ENCODE data around the gene AFAP1L2. TPM values are rescaled to one million over a fixed set of nuclear protein-coding genes. Genes with fewer than 3 reads are reported as not detected.

AFAP1L2 gene
- total RNA-seq, 1 donor from 2014 or later = 29.5 TPM

DNA sequence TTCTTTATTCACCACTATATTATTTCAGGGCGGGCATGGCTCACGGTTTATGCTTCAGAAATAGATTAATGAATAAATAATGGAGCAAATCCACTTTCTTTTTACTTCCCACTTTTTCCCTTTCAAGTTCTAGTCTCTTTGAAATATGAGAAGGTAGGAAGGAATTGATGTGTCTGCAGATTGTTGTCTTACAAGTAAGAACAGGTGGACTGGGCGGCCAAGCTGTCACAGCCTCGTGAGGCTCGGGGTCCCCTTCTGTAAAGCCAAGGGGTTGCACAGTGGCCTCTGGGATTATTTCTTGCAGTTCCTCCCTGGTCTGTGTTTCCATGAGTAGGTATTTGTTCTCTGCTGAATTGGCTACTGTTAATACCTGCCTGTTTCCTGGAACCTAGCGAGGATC lies 154.1 kb downstream of the AFAP1L2 start:
- no peak for DNase-seq (ENCODE audit: extremely low spot score in 2 of 2)
- TF ChIP-seq, protein P1, sequence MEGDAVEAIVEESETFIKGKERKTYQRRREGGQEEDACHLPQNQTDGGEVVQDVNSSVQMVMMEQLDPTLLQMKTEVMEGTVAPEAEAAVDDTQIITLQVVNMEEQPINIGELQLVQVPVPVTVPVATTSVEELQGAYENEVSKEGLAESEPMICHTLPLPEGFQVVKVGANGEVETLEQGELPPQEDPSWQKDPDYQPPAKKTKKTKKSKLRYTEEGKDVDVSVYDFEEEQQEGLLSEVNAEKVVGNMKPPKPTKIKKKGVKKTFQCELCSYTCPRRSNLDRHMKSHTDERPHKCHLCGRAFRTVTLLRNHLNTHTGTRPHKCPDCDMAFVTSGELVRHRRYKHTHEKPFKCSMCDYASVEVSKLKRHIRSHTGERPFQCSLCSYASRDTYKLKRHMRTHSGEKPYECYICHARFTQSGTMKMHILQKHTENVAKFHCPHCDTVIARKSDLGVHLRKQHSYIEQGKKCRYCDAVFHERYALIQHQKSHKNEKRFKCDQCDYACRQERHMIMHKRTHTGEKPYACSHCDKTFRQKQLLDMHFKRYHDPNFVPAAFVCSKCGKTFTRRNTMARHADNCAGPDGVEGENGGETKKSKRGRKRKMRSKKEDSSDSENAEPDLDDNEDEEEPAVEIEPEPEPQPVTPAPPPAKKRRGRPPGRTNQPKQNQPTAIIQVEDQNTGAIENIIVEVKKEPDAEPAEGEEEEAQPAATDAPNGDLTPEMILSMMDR (IDR thresholded peaks at IDR 0.05) = no peak
- no peak for TF ChIP-seq POLR2AphosphoS5 (IDR thresholded peaks at IDR 0.05; ENCODE audit: insufficient read depth in 1 of 2, low read depth in 1 of 2)
- TF ChIP-seq POLR2A (IDR thresholded peaks at IDR 0.05) = no peak
- Histone ChIP-seq H3K4me1 (no peaks in the 10 kb centered on the region), H3K27ac (no peak overlapping the region), H3K36me3 (no peaks in the 10 kb centered on the region), H3K27me3 (no peaks in the 10 kb centered on the region), H3K9me3 (no peaks in the 10 kb centered on the region), H3K4me3 (no peak overlapping the region)
- intact Hi-C loops (cut with DNase I) = no loop called here

DNA sequence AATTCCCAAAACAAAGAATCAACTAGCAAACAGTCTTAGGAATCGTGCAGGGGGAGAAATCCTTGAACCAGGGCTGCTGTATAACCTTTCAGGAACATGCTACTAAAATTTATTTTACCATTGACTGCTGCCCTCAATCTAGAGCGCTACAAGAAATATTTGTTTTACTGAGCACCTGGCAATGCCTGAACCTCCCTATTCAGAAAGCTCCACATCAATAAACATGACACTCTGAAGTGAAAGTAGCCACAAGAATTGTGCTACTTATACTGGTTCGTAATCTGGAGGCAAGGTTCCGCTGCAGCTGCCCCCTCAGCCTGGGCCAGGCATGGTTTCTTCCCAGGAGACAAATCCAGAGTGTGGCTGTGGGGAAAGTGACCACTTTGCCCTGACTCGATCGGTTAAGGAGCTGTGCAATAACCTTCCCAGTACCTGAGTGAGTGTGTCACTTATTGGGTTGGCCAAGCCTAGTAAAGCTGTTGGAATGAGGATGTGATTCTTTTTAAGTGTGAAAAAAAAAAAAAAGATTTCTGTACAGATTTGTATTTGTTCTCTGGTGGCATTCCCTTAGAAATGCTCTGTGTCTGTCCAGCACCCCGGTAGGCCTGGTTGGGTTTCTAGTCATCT lies 157.5 kb downstream of the AFAP1L2 start:
- H3K27me3 ChIP-seq = no peaks in the 10 kb centered on the region
- H3K9me3 ChIP-seq = no peaks in the 10 kb centered on the region
- H3K36me3 ChIP-seq = no peaks in the 10 kb centered on the region
- no peak overlapping the region for H3K4me3 ChIP-seq
- TF ChIP-seq, protein P1 (IDR thresholded peaks at IDR 0.05) = no peak
- no peak for TF ChIP-seq POLR2AphosphoS5 (IDR thresholded peaks at IDR 0.05; ENCODE audit: insufficient read depth in 1 of 2, low read depth in 1 of 2)
- no peak for TF ChIP-seq POLR2A (IDR thresholded peaks at IDR 0.05)
- no peaks in the 10 kb centered on the region for H3K4me1 ChIP-seq
- no peak for DNase-seq (ENCODE audit: extremely low spot score in 2 of 2)
- intact Hi-C loops (cut with DNase I) = no loop called here
- H3K27ac ChIP-seq = no peak overlapping the region

DNA sequence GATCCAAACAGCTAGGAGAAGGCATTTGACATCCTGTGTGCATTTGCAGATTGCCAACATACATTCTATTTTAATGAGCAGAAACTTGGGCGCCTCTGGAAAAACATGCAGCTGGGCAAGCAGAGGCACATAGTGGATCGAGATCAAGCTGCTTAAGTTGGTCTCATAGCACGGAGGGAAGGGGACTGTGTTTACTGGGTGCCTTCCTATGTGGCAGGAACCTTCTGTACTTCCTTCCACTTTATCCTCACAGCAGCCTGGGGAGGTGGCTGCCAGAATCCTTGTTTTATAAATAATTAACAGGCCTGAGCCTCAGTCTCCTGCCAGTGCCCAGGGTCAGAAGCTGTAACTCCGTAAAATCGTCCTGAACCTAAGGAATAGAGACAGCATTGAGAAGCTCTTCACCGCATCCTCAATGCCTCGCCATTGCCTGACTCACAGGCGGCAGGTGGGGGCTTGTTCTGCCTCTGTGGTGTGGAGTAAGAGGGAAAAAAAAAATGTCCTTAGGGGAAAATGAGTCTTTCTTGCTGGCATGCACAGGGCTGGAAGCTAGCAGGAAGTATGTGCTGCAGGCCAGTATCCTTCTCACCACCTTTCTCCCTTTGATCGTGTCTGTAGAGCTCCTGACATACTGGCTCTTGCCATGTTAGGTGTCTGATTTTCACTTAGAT lies 159.0 kb downstream of the AFAP1L2 start:
- no peak overlapping the region for H3K27ac ChIP-seq

More for the DNA sequence above, 159.0 kb downstream of the AFAP1L2 start:
- Histone ChIP-seq H3K36me3 (no peaks in the 10 kb centered on the region), H3K4me1 (no peaks in the 10 kb centered on the region), H3K9me3 (no peaks in the 10 kb centered on the region), H3K27me3 (no peaks in the 10 kb centered on the region), H3K4me3 (no peak overlapping the region)
- intact Hi-C loops (cut with DNase I) = no loop called here
- TF ChIP-seq POLR2AphosphoS5 (IDR thresholded peaks at IDR 0.05; ENCODE audit: insufficient read depth in 1 of 2, low read depth in 1 of 2) (no peak), POLR2A (IDR thresholded peaks at IDR 0.05) (no peak)
- TF ChIP-seq, protein P1 (IDR thresholded peaks at IDR 0.05) = no peak
- DNase-seq (ENCODE audit: extremely low spot score in 2 of 2) = no peak

Small RNA genes within 50 kb of the gene (small RNA-seq; reads per million reads assigned to genes)
- gene RN7SL384P = not detected

Other genes starting within 250 kb of the AFAP1L2 start
- gene CCDC186, start 230.3 kb downstream of the AFAP1L2 start, total RNA-seq = 25.5 TPM
- gene TDRD1, start 225.1 kb downstream of the AFAP1L2 start, total RNA-seq = not detected
- gene VWA2, start 165.2 kb downstream of the AFAP1L2 start, total RNA-seq = 2.9 TPM

Data from vagina (tissue), 2 donors.